Mucosa of descending colon (tissue), 3 donors: ENCODE data around the gene FOXC2. TPM values are rescaled to one million over a fixed set of nuclear protein-coding genes. Genes with fewer than 3 reads are reported as not detected.

ENCODE experiments used
- ATAC-seq: fragments of 200-7000 bp; cut with Tn5 transposase; one replicate; pipeline ENCODE4 v1.9.1; 2020; ENCODE audit warnings: mild to moderate bottlenecking, moderate library complexity
- DNase-seq, 3 donors: peaks; one replicate each; pipeline ENCODE4 v3.0.0-alpha.2; 2020
- H3K36me3 ChIP-seq: fragments of 200-600 bp; one replicate; pipeline ENCODE4 v1.8.0; 2021; ENCODE audit warnings: low read depth, mild to moderate bottlenecking
- H3K4me1 ChIP-seq: fragments of 200-600 bp; one replicate; pipeline ENCODE4 v1.8.0; 2021; ENCODE audit warnings: low read depth, mild to moderate bottlenecking
- H3K4me3 ChIP-seq: fragments of 200-600 bp; one replicate; pipeline ENCODE4 v1.8.0; 2021; ENCODE audit warnings: mild to moderate bottlenecking
- H3K9me3 ChIP-seq: fragments of 200-600 bp; one replicate; pipeline ENCODE4 v1.8.0; 2021; ENCODE audit warnings: mild to moderate bottlenecking
- CTCF ChIP-seq: fragments of 200-600 bp; IDR thresholded peaks from one replicate; pipeline ENCODE4 v1.8.0; 2022; ENCODE audit warnings: antibody characterized with exemption, mild to moderate bottlenecking
- intact Hi-C, 2 donors: fragments of 100-400 bp; cut with DNase I in 1 of 2; cut with micrococcal nuclease in 1 of 2; formaldehyde crosslinking; loops; one replicate each; pipeline versions ENCODE4 v1.11.0 to v1.11.1; 2022; cut with DNase I, micrococcal nuclease
- total RNA-seq, 3 donors: library from RNA; stranded (reverse); fragmentation: NEBNext Ultra II Directional in 2 of 3; extraction: Animal tissue kit (Norgen Biotek cat#: 25700) in 2 of 3; gene quantifications; one replicate each; pipeline versions ENCODE4 v1.2.1 to v1.2.4, GENCODE V29; 2021 to 2023
- donor health status: DM: no; HTN: no; CAD: no; lungs with moderate emphysema.
- donor health status: DM: no; HTN: no; CAD: no.
- donor health status: DM: no; HTN: yes; CAD: no.

Gene FOXC2
- total RNA-seq, 3 donors from 2014 or later: 0.23 to 0.67 (median 0.51) TPM

GRCh38 chr16:86534779-86535615, 31.6 kb upstream of the FOXC2 start:
- no peak for TF ChIP-seq CTCF
- Histone ChIP-seq H3K4me3 (no peak overlapping the region), H3K9me3 (no peaks in the 10 kb centered on the region), H3K36me3 (no peaks in the 10 kb centered on the region), H3K4me1 (no peaks in the 10 kb centered on the region)
- DNase-seq (no peak), ATAC-seq (no peak)
- intact Hi-C loops: no loop called here

- intact Hi-C loops: no loop called here
- TF ChIP-seq CTCF: no peak
- ATAC-seq (no peak), DNase-seq (no peak)
- Histone ChIP-seq H3K4me3 (no peak overlapping the region), H3K36me3 (peaks cover 2% of the 10 kb centered on the region), H3K4me1 (no peaks in the 10 kb centered on the region), H3K9me3 (no peaks in the 10 kb centered on the region)
Measured at GRCh38 chr16:86536621-86537020, 30.0 kb upstream of the FOXC2 start.

- Histone ChIP-seq H3K4me3 (no peak overlapping the region), H3K9me3 (no peaks in the 10 kb centered on the region), H3K36me3 (peaks cover 3% of the 10 kb centered on the region), H3K4me1 (no peaks in the 10 kb centered on the region)
- TF ChIP-seq CTCF: no peak
- ATAC-seq (no peak), DNase-seq (no peak)
- intact Hi-C loops: no loop called here
Measured at GRCh38 chr16:86537486-86537885, 29.1 kb upstream of the FOXC2 start.

- no peak for DNase-seq
Measured at GRCh38 chr16:86538196-86538780, 28.3 kb upstream of the FOXC2 start.

GRCh38 chr16:86540894-86541293, 25.7 kb upstream of the FOXC2 start:
- H3K4me1 ChIP-seq: no peaks in the 10 kb centered on the region
- DNase-seq: no peak
- no peak for TF ChIP-seq CTCF
- intact Hi-C loops: no loop called here
- H3K36me3 ChIP-seq: peaks cover 3% of the 10 kb centered on the region
- no peaks in the 10 kb centered on the region for H3K9me3 ChIP-seq
- ATAC-seq: no peak
- H3K4me3 ChIP-seq: no peak overlapping the region

More at GRCh38 chr16:86538196-86538780, 28.3 kb upstream of the FOXC2 start:
- no peak overlapping the region for H3K4me3 ChIP-seq
- H3K9me3 ChIP-seq: no peaks in the 10 kb centered on the region
- no peak for TF ChIP-seq CTCF
- H3K36me3 ChIP-seq: peaks cover 3% of the 10 kb centered on the region
- ATAC-seq: no peak
- intact Hi-C loops: no loop called here
- H3K4me1 ChIP-seq: no peaks in the 10 kb centered on the region
